Lower leg skin (tissue), 4 donors: ENCODE data around the gene CSNK1A1. TPM values are rescaled to one million over a fixed set of nuclear protein-coding genes. Genes with fewer than 3 reads are reported as not detected.
"Not testable (repeated sequence)": the region's sequence is repeated elsewhere in the genome, so short reads cannot be mapped to it uniquely, and the experiment has no call there.

ENCODE experiments used
- DNase-seq, 2 donors: peaks; one replicate each; pipeline ENCODE4 v3.0.0-alpha.2; 2019; ENCODE audit warnings: low spot score in 2 of 2
- H3K4me3 ChIP-seq: fragments of 200-600 bp; sonication (generic); 2 replicates; pipeline ENCODE4 v1.5.1; 2017; ENCODE audit warnings: mild to moderate bottlenecking, low read depth; ENCODE audit not compliant: poor library complexity, severe bottlenecking
- POLR2A ChIP-seq, 2 donors: fragments of 450-650 bp; IDR thresholded peaks; one replicate each; pipeline ENCODE4 v1.6.1; 2016 to 2017; ENCODE audit warnings: antibody characterized with exemption in 2 of 2, mild to moderate bottlenecking in 1 of 2, moderate library complexity in 1 of 2
- WGBS, 2 donors: methylation state at CpG; one replicate each; pipeline ENCODE4 v1.1.5; 2018; 5-methylcytosine and 5-hydroxymethylcytosine counted together
- intact Hi-C: fragments of 100-400 bp; cut with DNase I; formaldehyde crosslinking; loops from one replicate; pipeline ENCODE4 v1.15.0; 2023; ENCODE audit warnings: low total_unique reads
- total RNA-seq, 4 donors: library from RNA; depleted of rRNA; stranded (reverse); fragments of >200 nt; gene quantifications; one replicate each; pipeline ENCODE4 v1.1.0, GENCODE V29; 2016
- TF ChIP-seq, protein P1 (sequence below), 3 donors: fragments of 450-650 bp; IDR thresholded peaks; one replicate each; pipeline ENCODE4 v1.5.1; 2016; ENCODE audit warnings: antibody characterized with exemption in 3 of 3, mild to moderate bottlenecking in 3 of 3, moderate library complexity in 2 of 3

Gene CSNK1A1
- total RNA-seq, 4 donors from 2014 or later, result 270 to 297 (median 282) TPM

DNA sequence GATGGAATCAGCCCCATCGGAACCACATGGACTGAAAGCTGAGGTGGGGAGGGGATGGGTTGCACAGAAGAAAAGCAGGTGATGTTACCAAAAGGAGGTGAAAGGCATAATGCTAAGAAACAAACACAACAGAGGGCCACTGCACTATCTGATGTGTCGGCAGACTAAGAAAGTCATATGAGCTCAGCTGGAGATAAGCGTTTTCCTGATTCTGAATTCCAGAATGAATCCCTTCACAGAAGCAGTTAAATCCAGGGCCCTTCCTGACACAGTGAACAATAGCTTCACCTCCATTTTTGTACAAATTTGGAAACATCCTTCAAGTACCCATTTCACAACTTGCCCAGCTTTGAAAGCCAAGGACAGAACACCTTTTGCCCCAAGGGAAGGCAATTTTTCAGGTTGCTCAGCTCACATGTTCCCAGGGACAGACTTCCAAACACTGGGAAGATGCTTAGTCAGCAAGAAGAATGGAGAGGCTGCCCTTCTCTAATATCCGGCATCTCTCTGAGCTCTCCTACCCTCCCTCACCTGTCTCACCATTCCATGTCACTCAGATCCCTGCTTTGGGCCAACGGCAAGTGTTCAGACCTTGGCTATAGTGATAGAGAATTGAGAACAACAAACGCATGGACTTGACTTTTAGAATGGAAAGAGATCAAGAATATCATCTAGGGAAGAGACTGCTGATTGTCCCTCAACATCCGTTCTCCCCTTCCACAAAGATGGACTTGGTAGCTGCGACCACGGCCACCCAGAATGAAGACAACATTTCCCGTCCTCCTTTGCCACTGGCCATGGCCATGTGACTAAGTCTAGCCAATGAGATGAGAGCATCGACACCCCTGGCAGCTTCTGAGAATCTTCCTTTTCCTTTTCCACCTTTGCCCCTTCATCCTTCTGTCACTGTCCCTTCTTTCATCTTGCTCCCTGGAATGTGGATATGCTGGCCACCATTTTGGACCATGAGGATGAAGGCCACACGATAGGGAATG lies 103.6 kb downstream of the CSNK1A1 start:
- TF ChIP-seq, protein P1, sequence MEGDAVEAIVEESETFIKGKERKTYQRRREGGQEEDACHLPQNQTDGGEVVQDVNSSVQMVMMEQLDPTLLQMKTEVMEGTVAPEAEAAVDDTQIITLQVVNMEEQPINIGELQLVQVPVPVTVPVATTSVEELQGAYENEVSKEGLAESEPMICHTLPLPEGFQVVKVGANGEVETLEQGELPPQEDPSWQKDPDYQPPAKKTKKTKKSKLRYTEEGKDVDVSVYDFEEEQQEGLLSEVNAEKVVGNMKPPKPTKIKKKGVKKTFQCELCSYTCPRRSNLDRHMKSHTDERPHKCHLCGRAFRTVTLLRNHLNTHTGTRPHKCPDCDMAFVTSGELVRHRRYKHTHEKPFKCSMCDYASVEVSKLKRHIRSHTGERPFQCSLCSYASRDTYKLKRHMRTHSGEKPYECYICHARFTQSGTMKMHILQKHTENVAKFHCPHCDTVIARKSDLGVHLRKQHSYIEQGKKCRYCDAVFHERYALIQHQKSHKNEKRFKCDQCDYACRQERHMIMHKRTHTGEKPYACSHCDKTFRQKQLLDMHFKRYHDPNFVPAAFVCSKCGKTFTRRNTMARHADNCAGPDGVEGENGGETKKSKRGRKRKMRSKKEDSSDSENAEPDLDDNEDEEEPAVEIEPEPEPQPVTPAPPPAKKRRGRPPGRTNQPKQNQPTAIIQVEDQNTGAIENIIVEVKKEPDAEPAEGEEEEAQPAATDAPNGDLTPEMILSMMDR (IDR thresholded peaks at IDR 0.05), result no peak
- no peak for TF ChIP-seq POLR2A (IDR thresholded peaks at IDR 0.05)
- WGBS, 2 donors, result 83 to 86% methylated on average over 12 of the region's 12 CpGs
- DNase-seq, result no peak
- no peak overlapping the region for H3K4me3 ChIP-seq
- intact Hi-C loops, result no loop called here

DNA sequence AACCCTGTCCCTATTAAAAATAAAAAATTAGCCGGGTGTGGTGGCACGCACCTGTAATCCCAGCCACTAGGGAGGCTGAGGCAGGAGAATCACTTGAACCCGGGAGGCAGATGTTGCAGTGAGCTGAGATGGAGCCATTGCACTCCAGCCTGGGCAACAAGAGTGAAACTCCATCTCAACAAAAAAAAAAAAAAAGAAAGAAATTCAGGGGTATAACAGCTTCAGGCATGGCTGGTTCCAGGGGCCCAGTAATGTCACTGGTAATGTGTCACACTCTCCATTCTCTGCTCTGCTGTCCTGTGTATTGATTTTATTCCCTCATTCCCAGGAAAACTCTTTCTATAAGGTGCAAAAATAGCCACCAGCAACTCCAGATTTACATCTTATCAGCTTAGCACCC lies 104.4 kb downstream of the CSNK1A1 start:
- 95 to 96% methylated on average over 3 of the region's 3 CpGs for WGBS, 2 donors
- DNase-seq, intact Hi-C loops, H3K4me3 ChIP-seq: not testable (repeated sequence)

DNA sequence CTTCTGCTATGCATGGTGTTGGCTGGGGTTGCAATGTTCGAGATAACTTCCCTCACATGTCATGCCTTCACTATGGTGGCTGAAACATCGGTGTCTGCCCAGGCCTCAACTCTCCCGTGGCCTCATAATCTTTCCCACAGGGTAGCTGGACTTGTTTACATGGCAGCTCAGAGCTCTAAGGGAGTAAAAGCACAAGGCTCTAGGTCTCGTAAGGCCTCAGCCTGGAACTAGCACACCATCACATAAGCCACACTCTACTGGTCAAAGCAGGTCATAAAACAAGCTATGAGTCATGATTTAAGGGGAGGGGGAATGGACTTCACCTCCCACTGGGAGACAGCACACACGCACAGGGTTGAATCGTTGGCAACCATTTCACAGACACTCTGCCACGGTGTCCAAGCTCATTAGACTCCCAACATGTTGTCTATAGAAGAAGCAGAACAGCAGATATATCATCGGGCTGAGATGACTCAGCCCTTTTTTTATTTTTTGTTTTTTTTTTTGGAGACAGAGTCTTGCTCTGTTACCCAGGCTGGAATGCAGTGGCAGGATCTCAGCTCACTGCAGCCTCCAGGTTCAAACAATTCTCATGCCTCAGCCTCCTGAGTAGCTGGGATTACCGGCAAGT lies 105.4 kb downstream of the CSNK1A1 start:
- DNase-seq, result no peak
- H3K4me3 ChIP-seq, result no peak overlapping the region
- 47 to 54% methylated on average over 9 of the region's 9 CpGs for WGBS, 2 donors
- intact Hi-C loops, result no loop called here
- TF ChIP-seq, protein P1 (IDR thresholded peaks at IDR 0.05), result no peak
- TF ChIP-seq POLR2A (IDR thresholded peaks at IDR 0.05), result no peak

DNA sequence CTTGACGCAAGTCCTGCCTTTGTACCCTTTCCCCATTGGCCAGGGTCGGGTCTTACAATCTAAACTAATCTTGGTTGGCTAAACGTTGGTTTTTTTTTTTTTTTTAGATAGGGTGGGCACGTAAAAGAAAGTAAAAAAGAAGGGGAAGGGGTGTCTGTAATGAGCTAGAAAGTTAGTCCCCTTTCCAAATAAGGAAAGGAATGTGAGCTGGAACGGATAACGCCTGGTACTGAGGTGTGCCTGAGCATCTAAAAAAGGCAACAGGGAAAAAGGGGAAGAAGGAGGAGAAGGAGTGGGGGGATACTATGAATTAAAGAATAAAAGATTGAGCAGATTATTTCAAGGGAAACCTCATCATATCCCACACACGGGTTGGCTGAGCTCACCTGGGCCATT lies 105.9 kb downstream of the CSNK1A1 start:
- intact Hi-C loops, result no loop called here
- WGBS, 2 donors, result 78 to 81% methylated on average over 7 of the region's 7 CpGs
- H3K4me3 ChIP-seq, result no peak overlapping the region
- TF ChIP-seq, protein P1 (IDR thresholded peaks at IDR 0.05), result no peak
- no peak for DNase-seq

DNA sequence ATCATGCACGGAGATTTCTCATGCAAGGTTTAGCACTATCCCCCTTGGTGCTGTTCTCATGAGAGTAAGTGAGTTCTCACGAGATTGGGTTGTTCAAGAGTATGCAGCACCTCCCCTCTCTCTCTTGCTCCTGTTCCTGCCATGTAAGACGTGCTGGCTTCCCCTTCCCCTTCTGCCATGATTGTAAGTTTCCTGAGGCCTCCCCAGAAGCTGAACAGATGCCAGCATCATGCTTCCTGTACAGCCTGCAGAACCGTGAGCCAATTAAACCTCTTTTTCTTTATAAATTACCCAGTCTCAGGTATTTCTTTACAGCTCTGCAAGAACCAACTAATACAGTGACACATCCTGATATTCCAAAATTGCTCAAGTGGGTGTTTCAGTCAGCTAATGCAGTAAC lies 106.8 kb downstream of the CSNK1A1 start:
- intact Hi-C loops, result loop anchor here (5.0 kb wide), 1 partner anchor 108 kb away; the partner anchor contains the start of gene CSNK1A1
- WGBS, 2 donors, result 81 to 90% methylated on average over 4 of the region's 4 CpGs

DNA sequence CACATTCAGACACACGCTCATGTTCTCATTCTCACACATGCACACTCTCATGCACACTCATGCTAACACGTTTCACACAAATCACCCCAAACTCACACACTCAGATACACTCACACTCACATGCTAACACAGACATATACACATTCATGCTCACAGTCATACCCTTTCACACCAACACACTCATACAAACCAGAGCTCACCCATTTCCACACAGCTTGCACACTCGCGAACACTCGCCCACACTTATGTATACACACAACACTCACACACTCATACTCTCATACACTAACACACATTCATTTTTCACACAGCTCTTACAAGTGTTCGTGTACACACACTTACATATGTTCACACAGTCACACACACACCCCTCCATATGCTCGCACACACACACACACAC lies 108.0 kb downstream of the CSNK1A1 start:
- TF ChIP-seq, protein P1 (IDR thresholded peaks at IDR 0.05), result no peak
- no peak for TF ChIP-seq POLR2A (IDR thresholded peaks at IDR 0.05)
- no peak overlapping the region for H3K4me3 ChIP-seq
- intact Hi-C loops, result loop anchor here (5.0 kb wide), 1 partner anchor 109 kb away; the partner anchor contains the start of gene CSNK1A1
- DNase-seq, result no peak
- WGBS, 2 donors, result 78 to 90% methylated on average over 7 of the region's 7 CpGs

More for the DNA sequence above, 106.8 kb downstream of the CSNK1A1 start:
- DNase-seq, H3K4me3 ChIP-seq: not testable (repeated sequence)
